ENCODE measurements around the gene GSC2. TPM values are rescaled to one million over a fixed set of nuclear protein-coding genes. Genes with fewer than 3 reads are reported as not detected.

GSC2 gene
- total RNA-seq, 1 experiment from 2014 or later, result not detected

DNA sequence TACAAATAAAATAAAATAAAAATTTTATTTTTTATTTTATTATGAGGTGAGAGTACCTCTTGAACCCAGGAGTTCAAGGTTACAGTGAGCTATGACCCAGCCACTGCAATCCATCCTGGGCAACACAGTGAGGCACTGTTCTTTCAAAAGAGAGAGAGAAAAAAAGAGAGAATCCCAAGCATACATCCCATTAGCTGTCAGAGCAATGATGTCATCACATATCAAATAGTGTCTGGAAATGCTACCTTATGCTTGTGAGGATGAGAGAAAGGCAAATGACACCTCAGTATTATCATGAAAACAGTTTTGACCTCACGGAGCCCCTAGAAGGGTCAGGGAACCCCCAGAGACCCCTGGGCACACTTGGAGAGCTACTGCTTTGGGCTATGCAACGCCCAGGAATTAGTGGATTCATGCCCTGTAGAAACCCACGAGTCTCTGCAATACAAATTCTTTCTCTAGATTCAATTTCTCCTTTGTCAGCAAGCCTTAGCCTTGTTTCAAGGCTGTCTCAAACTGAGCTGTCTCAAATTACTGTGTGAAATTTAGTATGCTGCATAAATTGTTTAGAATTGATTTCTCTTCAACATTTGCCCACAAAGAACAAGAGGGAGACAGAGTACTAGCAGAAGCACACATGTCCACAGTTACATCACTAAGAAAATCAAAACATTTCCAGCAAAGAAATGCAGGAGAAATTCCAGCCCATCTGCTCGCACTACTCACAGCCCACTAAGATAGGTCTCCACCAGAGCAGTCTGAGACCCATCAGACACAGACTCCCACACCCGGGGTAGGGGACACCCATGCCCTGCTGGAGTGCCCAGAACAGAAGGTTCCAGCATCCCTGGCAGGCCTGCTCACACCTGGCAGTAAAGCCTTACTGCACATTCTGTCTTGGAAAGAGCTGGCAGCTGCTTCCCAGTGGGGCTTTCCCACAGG lies 45.9 kb downstream of the GSC2 start:
- Histone ChIP-seq H3K4me3 (no peak overlapping the region), H3K9me3 (no peaks in the 10 kb centered on the region), H3K27me3 (no peaks in the 10 kb centered on the region), H3K36me3 (no peaks in the 10 kb centered on the region)
- no peak for DNase-seq

DNA sequence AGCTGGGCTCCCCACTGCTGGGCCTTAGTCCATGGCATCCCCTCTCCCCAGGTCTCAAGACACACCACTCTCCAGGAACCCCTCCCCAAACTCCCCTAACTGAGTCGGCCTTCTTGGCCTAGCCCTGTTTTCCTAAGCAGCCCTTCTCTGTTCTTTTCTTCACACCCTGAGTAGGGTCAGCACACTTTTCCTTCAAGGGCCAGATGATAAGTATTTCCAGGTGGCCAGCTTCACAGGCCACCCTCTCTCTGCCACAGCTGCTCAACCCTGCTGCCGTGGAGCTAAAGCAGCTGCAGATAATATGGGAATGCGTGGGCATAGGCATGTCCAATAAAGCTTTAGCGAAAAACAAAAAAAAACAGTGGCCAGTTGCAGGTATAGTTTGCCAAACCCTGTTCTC lies 51.9 kb downstream of the GSC2 start:
- H3K36me3 ChIP-seq, result no peaks in the 10 kb centered on the region
- DNase-seq, result no peak
- H3K9me3 ChIP-seq, result no peaks in the 10 kb centered on the region
- no peak overlapping the region for H3K4me3 ChIP-seq
- H3K27me3 ChIP-seq, result no peaks in the 10 kb centered on the region

DNA sequence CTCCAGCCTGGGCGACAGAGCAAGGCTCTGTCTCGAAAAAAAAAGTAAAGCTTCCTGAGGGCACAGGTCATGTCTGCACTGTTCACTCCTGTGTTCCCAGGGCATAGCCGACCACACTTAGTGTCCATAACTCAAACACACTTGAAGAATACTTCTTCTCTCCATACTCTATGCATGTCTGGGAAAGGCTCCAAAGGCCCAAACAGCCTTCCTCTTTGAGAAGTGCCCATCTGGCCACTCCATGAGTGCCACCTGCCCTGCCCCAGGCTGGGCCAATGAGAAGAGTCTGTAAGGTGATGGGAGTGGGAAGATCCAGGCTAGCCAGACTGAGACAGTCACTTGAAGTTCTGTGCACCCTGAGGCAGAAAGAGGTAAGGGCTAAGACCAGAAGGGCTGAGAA lies 52.6 kb downstream of the GSC2 start:
- DNase-seq, result no peak
- Histone ChIP-seq H3K4me3 (no peak overlapping the region), H3K27me3 (no peaks in the 10 kb centered on the region), H3K9me3 (no peaks in the 10 kb centered on the region), H3K36me3 (no peaks in the 10 kb centered on the region)

Other genes with a start within 250 kb of the GSC2 start
- 1.3 and 4.4 TPM in 2 replicates for gene DGCR6, start 244.0 kb downstream of the GSC2 start, total RNA-seq (2014; rRNA removed; shearing (Covaris generic); ENCODE audit: low replicate concordance)
- gene PRODH, start 214.0 kb downstream of the GSC2 start, total RNA-seq (2014; rRNA removed; shearing (Covaris generic); ENCODE audit: low replicate concordance), result not detected in 2 replicates
- 17.8 and 26.5 TPM in 2 replicates for gene DGCR2, start 27.9 kb downstream of the GSC2 start, total RNA-seq (2014; rRNA removed; shearing (Covaris generic); ENCODE audit: low replicate concordance)
- gene TSSK2, start 19.0 kb downstream of the GSC2 start, total RNA-seq (2014; rRNA removed; shearing (Covaris generic); ENCODE audit: low replicate concordance), result not detected in 2 replicates
- gene ESS2, start 5.6 kb downstream of the GSC2 start, total RNA-seq (2014; rRNA removed; shearing (Covaris generic); ENCODE audit: low replicate concordance), result 19.0 and 19.5 TPM in 2 replicates
- gene SLC25A1, start 28.4 kb upstream of the GSC2 start, total RNA-seq (2014; rRNA removed; shearing (Covaris generic); ENCODE audit: low replicate concordance), result 44.7 and 55.9 TPM in 2 replicates
- 0.62 and 1.5 TPM in 2 replicates for gene CLTCL1, start 141.4 kb upstream of the GSC2 start, total RNA-seq (2014; rRNA removed; shearing (Covaris generic); ENCODE audit: low replicate concordance)